Measurements from ENCODE around the gene PHLDB1. TPM values are rescaled to one million over a fixed set of nuclear protein-coding genes. Genes with fewer than 3 reads are reported as not detected.

PHLDB1 gene
- total and polyA plus RNA-seq, 4 donors: 27.3 to 90.5 (median 76.1) TPM

- Histone ChIP-seq H3K27me3 (ENCODE audit: control insufficient read depth in 3 of 3, insufficient read depth in 3 of 3, low read length in 2 of 3) (no peaks in the 10 kb centered on the region), H3K4me3 (no peak overlapping the region), H3K4me1 (ENCODE audit: control insufficient read depth in 5 of 5, insufficient read depth in 5 of 5, low read length in 5 of 5) (no peaks in the 10 kb centered on the region), H3K9ac (ENCODE audit: insufficient read depth in 1 of 2, low read length in 2 of 2) (no peak overlapping the region), H3K36me3 (ENCODE audit: control insufficient read depth in 4 of 4, insufficient read depth in 4 of 4, low read length in 4 of 4) (no peaks in the 10 kb centered on the region), H3K27ac (ENCODE audit: low read depth in 1 of 2, low read length in 1 of 2) (no peak overlapping the region), H3K9me3 (ENCODE audit: control insufficient read depth in 4 of 4, insufficient read depth in 3 of 4, low read length in 3 of 4) (no peaks in the 10 kb centered on the region)
- no peak for ATAC-seq (ENCODE audit: insufficient read depth, low FRiP score)
- WGBS, 2 donors: 85 to 89% methylated on average over 5 of the region's 5 CpGs
- DNase-seq: no peak
- TF ChIP-seq CTCF (IDR thresholded peaks at IDR 0.05; ENCODE audit: control extremely low read depth, extremely low read depth): no peak
These were observed 59.0 kb downstream of the PHLDB1 start for GRCh38 chr11:118666371-118666770.

GRCh38 chr11:118670063-118670462 lies 62.6 kb downstream of the PHLDB1 start:
- no peaks in the 10 kb centered on the region for H3K9me3 ChIP-seq (ENCODE audit: control insufficient read depth in 4 of 4, insufficient read depth in 3 of 4, low read length in 3 of 4)
- no peak for TF ChIP-seq CTCF (IDR thresholded peaks at IDR 0.05; ENCODE audit: control extremely low read depth, extremely low read depth)
- H3K9ac ChIP-seq (ENCODE audit: insufficient read depth in 1 of 2, low read length in 2 of 2): no peak overlapping the region
- no peaks in the 10 kb centered on the region for H3K4me1 ChIP-seq (ENCODE audit: control insufficient read depth in 5 of 5, insufficient read depth in 5 of 5, low read length in 5 of 5)
- ATAC-seq (ENCODE audit: insufficient read depth, low FRiP score) (no peak), DNase-seq (no peak)
- WGBS, 2 donors: 71 to 80% methylated on average over 2 of the region's 2 CpGs
- H3K36me3 ChIP-seq (ENCODE audit: control insufficient read depth in 4 of 4, insufficient read depth in 4 of 4, low read length in 4 of 4): no peaks in the 10 kb centered on the region
- H3K4me3 ChIP-seq: no peak overlapping the region
- no peaks in the 10 kb centered on the region for H3K27me3 ChIP-seq (ENCODE audit: control insufficient read depth in 3 of 3, insufficient read depth in 3 of 3, low read length in 2 of 3)
- no peak overlapping the region for H3K27ac ChIP-seq (ENCODE audit: low read depth in 1 of 2, low read length in 1 of 2)

- H3K27me3 ChIP-seq (ENCODE audit: control insufficient read depth in 3 of 3, insufficient read depth in 3 of 3, low read length in 2 of 3): no peaks in the 10 kb centered on the region
- DNase-seq (no peak), ATAC-seq (ENCODE audit: insufficient read depth, low FRiP score) (no peak)
- no peak for TF ChIP-seq CTCF (IDR thresholded peaks at IDR 0.05; ENCODE audit: control extremely low read depth, extremely low read depth)
- no peak overlapping the region for H3K4me3 ChIP-seq
- H3K27ac ChIP-seq (ENCODE audit: low read depth in 1 of 2, low read length in 1 of 2): no peak overlapping the region
- H3K9ac ChIP-seq (ENCODE audit: insufficient read depth in 1 of 2, low read length in 2 of 2): no peak overlapping the region
- WGBS, 2 donors: 95 to 97% methylated on average over 2 of the region's 2 CpGs
- no peaks in the 10 kb centered on the region for H3K36me3 ChIP-seq (ENCODE audit: control insufficient read depth in 4 of 4, insufficient read depth in 4 of 4, low read length in 4 of 4)
- H3K4me1 ChIP-seq (ENCODE audit: control insufficient read depth in 5 of 5, insufficient read depth in 5 of 5, low read length in 5 of 5): no peaks in the 10 kb centered on the region
- H3K9me3 ChIP-seq (ENCODE audit: control insufficient read depth in 4 of 4, insufficient read depth in 3 of 4, low read length in 3 of 4): peaks cover 0 to 2% (median 0%) of the 10 kb centered on the region in 4 donors
These were observed 63.8 kb downstream of the PHLDB1 start for GRCh38 chr11:118671254-118671653.

- H3K4me1 ChIP-seq (ENCODE audit: control insufficient read depth in 5 of 5, insufficient read depth in 5 of 5, low read length in 5 of 5): no peaks in the 10 kb centered on the region
- peaks cover 0 to 2% (median 0%) of the 10 kb centered on the region in 4 donors for H3K9me3 ChIP-seq (ENCODE audit: control insufficient read depth in 4 of 4, insufficient read depth in 3 of 4, low read length in 3 of 4)
- ATAC-seq (ENCODE audit: insufficient read depth, low FRiP score): no peak
- no peak overlapping the region for H3K27ac ChIP-seq (ENCODE audit: low read depth in 1 of 2, low read length in 1 of 2)
- no peak for DNase-seq
- H3K36me3 ChIP-seq (ENCODE audit: control insufficient read depth in 4 of 4, insufficient read depth in 4 of 4, low read length in 4 of 4): no peaks in the 10 kb centered on the region
- no peak for TF ChIP-seq CTCF (IDR thresholded peaks at IDR 0.05; ENCODE audit: control extremely low read depth, extremely low read depth)
- H3K27me3 ChIP-seq (ENCODE audit: control insufficient read depth in 3 of 3, insufficient read depth in 3 of 3, low read length in 2 of 3): no peaks in the 10 kb centered on the region
- H3K4me3 ChIP-seq: no peak overlapping the region
- H3K9ac ChIP-seq (ENCODE audit: insufficient read depth in 1 of 2, low read length in 2 of 2): no peak overlapping the region
- 58 to 73% methylated on average over 1 of the region's 1 CpG for WGBS, 2 donors
These were observed 65.4 kb downstream of the PHLDB1 start for GRCh38 chr11:118672846-118673245.
